ENCODE data around the gene GCLC.

Gene GCLC

DNA sequence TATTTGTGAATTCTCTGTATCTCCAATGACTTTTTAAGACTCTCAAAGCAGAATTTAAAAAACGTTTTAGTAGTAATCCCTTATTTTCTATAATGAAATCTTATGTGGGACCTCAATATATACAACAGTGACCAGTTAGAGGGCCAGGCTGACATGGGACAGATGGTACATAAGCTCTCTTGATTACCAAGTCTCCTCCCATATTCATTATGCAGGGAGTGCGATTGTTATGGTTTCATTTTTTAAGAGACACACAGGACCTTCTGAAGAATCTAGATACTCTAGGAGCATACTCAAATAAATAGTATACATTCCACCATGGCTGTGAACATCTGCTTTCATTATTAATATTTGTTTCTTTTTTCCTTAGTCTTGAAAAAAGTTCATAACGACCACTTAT, 43.5 kb downstream of the GCLC start:
- TF ChIP-seq, protein P1, sequence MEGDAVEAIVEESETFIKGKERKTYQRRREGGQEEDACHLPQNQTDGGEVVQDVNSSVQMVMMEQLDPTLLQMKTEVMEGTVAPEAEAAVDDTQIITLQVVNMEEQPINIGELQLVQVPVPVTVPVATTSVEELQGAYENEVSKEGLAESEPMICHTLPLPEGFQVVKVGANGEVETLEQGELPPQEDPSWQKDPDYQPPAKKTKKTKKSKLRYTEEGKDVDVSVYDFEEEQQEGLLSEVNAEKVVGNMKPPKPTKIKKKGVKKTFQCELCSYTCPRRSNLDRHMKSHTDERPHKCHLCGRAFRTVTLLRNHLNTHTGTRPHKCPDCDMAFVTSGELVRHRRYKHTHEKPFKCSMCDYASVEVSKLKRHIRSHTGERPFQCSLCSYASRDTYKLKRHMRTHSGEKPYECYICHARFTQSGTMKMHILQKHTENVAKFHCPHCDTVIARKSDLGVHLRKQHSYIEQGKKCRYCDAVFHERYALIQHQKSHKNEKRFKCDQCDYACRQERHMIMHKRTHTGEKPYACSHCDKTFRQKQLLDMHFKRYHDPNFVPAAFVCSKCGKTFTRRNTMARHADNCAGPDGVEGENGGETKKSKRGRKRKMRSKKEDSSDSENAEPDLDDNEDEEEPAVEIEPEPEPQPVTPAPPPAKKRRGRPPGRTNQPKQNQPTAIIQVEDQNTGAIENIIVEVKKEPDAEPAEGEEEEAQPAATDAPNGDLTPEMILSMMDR (conservative IDR thresholded peaks at IDR 0.05; ENCODE audit: low read length): no peak
- no peak overlapping the region for H3K4me3 ChIP-seq (ENCODE audit: low read length)
- DNase-seq (ENCODE audit: low read depth): no peak

DNA sequence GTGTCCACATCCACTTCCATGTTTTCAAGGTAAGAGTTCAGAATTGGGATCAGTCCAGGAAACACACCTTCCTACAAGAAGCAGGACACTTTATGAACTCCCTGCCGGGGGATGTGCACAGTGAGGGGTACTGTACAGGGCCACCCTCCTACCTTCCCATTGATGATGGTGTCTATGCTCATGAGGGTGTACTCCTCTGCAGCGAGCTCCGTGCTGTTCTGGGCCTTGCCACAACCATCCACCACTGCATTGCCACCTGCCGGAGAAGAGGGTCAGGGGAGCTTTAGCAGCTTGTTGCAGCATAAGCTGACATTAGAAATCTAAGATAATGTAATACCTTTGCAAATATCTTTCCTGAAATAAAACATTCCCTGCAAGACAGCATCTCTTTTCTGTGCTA, 44.8 kb downstream of the GCLC start:
- DNase-seq (ENCODE audit: low read depth): no peak
- no peak overlapping the region for H3K4me3 ChIP-seq (ENCODE audit: low read length)
- TF ChIP-seq, protein P1 (conservative IDR thresholded peaks at IDR 0.05; ENCODE audit: low read length): no peak

DNA sequence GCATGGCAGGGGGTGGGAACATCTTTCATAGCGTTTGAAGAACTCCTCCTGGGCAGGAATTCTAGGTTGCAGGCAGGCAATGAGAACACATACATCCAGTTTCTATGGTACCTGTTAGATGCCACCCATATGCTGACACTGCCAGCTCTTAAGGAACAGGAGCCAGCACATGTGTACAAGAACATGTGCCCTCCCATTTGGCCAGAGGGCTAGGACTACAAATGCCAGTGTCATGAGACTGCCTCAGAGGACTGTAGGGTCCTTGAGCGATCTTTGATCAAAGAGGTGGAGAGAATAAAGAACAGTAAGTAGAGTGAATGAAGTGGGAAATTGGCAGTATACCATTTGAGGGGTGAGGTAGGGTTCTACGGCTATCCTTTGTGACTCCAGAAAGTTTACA, 45.8 kb downstream of the GCLC start:
- TF ChIP-seq, protein P1 (conservative IDR thresholded peaks at IDR 0.05; ENCODE audit: low read length): no peak
- H3K4me3 ChIP-seq (ENCODE audit: low read length): no peak overlapping the region
- no peak for DNase-seq (ENCODE audit: low read depth)

DNA sequence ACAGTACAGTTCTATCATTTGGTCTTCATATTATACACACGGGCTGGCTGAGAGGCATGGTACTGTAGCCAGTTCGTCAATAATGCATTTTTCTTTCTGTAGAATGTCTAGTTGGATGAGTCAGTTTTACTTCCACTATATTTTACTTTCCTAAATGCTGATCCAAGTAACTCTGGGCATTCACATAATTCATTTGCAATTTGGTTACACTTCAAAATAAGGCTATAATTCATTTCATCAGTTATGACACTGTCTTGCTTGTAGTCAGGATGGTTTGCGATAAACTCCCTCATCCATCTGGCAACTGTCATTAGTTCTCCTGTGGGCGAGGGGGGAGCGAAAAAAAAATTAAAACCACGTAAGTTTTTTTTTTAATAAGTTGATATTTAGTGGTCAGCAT, 46.3 kb downstream of the GCLC start:
- DNase-seq (ENCODE audit: low read depth): no peak
- no peak overlapping the region for H3K4me3 ChIP-seq (ENCODE audit: low read length)
- TF ChIP-seq, protein P1 (conservative IDR thresholded peaks at IDR 0.05; ENCODE audit: low read length): no peak

DNA sequence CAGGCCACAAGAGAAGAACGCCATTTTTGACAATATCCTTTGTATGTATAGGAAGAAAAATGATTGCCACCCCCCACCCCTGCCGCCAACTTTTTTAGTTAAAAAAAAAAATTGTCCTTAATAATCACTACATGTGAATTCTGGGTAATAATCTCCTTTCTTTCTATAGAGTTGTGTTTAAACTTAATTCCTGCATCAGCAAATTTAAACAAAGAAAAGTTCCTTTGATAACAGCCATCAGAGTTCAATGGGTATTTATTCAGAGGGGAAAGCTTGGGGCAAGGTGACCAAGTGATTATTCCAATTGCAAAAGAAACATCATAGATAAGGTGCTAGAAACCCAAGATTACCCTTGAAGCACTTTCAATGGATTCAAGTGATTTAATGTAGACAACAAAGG, 47.0 kb downstream of the GCLC start:
- no peak for DNase-seq (ENCODE audit: low read depth)
- TF ChIP-seq, protein P1 (conservative IDR thresholded peaks at IDR 0.05; ENCODE audit: low read length): no peak
- no peak overlapping the region for H3K4me3 ChIP-seq (ENCODE audit: low read length)

DNA sequence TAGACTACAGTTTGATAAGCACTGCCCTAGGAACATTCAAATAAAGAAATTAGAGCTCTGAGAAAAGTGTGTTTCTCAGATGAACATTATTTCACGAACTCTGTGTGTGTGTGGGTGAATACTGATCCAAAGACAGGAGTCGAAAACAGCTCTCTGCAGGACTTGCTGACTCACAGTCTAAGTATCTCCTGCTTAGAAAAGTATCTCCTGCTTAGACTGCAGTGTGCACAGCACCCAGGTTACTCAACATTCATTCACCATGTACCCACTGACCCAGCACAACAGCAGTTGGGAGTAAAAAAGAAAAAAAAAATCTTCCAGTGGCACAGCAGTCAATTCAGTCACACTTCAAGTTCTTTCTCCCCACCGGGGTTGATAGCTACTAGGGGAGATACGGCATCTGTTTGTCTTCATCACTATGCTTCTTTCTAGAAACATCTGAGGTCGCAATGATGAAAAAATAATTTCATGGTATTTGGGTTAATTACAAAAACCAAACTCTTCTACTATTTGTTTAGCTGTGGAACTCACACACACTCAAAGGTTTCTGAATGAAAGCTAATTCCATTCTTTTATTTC, 48.0 kb downstream of the GCLC start:
- H3K4me3 ChIP-seq (ENCODE audit: low read length): no peak overlapping the region
- TF ChIP-seq, protein P1 (conservative IDR thresholded peaks at IDR 0.05; ENCODE audit: low read length): no peak
- peak; percentile 86 for DNase-seq (ENCODE audit: low read depth)
